Activated T-helper 1 cell treated with anti-CD3 and anti-CD28 coated beads, Interleukin-2, amount 50 U/mL, for 16 hours (primary cell): Measurements from ENCODE around the gene SLC23A3.

ENCODE experiments used
- DNase-seq, 2 donors: peaks; one replicate each; pipeline ENCODE4 v3.0.0-alpha.2; 2020; ENCODE audit warnings: low read depth in 1 of 2, low spot score in 1 of 2

Gene SLC23A3

GRCh38 chr2:219155054-219155644 is 14.7 kb downstream of the SLC23A3 start:
- DNase-seq: no peak

- no peak for DNase-seq
These were observed 20.2 kb downstream of the SLC23A3 start for GRCh38 chr2:219149667-219150066.

DNA sequence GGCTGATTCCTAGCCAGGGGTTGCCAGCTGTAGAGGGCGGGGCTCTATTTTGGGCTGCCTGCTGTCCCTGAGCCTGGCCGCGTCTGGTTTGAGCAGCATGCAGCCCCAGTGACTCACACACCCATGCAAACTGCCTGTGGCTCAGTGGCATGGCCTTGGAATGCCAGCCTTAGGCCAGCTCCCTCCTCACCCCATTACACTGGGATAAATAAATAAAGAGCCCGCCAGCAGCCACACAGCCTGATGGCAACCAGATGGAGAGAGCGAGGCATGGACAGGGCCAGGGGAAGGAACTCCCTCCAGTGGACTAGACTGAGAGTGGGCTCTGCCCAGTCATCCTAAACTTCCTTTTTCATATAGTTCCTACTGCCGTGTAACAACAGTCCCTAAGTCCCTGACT is 27.5 kb downstream of the SLC23A3 start:
- no peak for DNase-seq

GRCh38 chr2:219140722-219141121 is 29.1 kb downstream of the SLC23A3 start:
- no peak for DNase-seq

DNA sequence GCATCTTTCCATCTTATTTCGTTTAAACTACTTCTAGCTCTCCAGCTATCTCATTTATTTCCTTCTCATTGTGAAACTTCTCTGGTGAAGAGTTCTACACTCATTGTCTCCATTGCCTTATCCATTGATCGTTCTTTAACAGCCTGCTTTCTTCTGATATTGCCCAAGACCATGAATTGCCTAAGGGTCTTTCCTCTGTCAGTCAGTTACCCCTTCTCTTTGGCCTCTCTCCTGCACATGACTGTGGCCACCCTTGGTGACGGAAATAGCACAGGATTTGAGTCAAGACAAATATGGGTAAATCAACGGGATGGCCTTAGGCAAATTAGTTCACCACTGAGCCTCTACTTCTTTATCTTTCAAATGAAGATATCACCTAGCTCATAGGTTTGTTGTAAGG is 35.9 kb downstream of the SLC23A3 start:
- DNase-seq: no peak

DNA sequence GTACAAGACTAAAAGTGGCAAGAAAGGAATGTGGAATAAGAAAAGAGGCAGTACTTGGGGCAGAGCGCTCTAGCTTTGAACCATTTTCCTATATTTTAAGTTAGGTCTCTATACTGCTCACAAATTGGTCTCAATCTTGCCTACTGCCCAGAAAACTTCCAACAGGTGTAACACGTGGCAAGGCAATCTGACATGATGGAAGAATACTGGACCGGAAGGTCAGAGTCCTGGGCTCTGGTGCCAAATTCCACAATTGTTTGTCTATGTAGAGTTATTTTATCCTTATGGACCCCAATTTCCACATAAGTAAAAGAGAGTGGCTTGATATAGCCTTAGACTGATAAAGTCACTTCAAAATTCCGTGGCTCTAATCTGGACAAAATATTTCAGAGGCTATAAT is 38.1 kb downstream of the SLC23A3 start:
- DNase-seq: no peak

DNA sequence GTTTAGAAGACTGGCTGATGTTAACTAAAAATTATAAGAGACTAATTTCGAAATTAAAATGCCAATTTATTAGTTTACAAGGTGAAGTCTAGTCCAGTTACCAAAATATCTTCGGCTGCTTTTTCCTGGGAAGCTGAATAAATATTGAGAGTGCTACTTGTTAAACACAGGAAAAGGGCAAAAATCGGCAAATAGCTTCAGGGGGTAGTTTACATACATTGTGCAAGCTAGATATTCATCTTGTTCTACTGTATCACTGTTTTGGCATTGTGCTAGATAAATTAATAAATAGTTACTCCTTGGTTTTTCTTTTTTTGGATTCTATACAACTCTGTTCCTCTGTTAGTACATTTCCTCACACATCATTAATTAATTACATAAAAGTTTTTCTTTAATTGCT is 38.5 kb downstream of the SLC23A3 start:
- no peak for DNase-seq

DNA sequence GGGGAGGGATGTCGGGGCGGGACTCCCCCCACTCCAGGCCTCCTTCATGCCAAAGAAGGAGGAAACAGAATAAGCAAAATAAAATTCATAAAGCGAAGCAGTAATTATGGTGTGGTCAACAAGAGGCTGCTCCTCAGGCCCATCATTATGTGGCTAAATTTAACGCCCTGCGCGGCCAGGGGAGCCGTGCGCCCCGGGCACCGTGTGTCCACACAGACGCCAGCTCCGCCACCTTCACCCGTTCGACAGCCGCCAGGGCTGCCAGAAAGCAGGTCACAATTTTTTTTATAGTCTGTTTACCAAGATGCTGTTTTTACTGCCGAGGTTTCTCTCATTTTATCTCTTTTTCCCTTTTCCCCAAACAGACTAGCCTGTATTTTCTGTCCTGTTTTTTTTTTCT is 40.2 kb downstream of the SLC23A3 start:
- no peak for DNase-seq

DNA sequence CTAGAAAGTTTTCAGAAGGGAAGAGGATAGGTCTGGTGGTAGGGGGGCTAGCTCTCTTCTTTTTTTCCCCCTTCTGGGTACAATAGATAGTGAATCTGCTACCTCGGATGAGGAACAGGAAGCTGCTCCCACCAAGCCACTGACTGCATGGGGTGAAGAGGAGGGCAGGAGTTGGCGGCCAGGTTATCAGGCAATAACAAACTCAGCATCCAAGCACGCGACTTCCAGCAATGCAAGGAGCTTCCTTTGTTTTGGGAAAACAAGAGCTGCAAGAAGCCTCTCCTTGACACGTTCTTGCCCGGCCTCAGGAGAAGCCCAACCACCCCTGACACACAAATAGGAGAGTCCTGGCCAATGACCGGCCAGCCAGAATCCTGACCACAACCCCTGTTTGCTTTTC is 41.4 kb downstream of the SLC23A3 start:
- no peak for DNase-seq

DNA sequence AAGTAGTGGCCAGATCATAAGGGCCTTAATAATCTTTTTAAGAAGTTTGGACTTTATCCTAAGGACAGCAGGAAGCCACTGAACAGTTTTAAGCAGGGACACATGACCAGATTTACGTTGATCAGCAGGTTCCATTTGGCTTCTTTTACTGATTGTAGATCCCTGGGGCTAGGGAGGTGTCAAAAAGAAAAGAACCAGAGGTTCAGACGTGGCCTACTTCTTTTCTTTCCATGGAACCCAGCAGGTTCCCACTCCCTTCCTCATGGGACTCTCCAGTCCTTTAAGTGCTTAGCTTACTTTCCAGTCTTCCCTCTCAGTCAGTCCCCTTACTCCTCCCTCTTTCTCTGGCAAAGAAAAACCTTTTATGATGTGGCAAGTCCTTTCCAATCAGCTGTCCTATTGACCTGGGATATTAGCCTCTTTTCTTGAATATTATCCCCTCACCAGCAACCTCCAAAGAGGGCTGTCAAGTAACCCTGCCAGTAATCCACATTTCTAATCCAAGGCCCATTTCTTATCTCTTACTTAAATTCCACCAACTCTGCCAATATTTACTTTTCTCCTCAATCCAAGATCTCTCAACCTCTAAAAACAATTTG is 42.7 kb downstream of the SLC23A3 start:
- DNase-seq: no peak

GRCh38 chr2:219126555-219126954 is 43.3 kb downstream of the SLC23A3 start:
- DNase-seq: no peak

GRCh38 chr2:219125886-219126270 is 44.0 kb downstream of the SLC23A3 start:
- no peak for DNase-seq

GRCh38 chr2:219125225-219125885 is 44.5 kb downstream of the SLC23A3 start:
- DNase-seq: no peak

DNA sequence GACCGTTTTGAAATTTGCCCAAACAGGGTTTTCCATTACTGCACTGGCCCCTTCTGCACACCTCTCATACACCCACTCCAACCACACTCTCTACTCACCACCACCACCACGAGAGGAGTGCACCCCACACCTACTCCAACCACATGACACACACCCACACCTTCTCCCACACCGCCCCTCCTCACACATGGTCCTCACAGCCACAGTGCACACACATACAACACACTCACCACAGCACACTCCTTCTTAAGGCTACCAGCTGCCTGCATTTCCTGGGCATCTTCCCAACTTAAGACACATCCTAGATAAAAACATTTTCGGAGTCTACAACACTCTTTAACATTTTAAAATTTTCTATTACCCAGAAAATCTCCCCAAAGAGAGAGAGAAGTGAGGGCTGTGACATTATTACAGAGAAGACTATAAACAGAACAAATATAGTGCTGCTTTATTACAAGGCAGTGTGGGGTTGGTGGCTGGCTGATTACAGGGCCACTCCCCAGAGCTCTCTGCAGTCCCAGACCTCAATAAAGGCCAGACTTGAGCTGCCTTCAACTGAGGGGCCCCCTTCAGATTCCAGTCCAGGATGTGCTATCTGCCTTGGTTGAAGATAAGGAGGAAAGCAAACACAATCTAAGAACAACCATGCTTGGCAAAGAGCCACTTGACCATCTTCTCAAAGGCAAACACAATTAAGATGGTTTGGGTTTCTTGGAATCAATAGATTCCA is 45.3 kb downstream of the SLC23A3 start:
- no peak for DNase-seq

DNA sequence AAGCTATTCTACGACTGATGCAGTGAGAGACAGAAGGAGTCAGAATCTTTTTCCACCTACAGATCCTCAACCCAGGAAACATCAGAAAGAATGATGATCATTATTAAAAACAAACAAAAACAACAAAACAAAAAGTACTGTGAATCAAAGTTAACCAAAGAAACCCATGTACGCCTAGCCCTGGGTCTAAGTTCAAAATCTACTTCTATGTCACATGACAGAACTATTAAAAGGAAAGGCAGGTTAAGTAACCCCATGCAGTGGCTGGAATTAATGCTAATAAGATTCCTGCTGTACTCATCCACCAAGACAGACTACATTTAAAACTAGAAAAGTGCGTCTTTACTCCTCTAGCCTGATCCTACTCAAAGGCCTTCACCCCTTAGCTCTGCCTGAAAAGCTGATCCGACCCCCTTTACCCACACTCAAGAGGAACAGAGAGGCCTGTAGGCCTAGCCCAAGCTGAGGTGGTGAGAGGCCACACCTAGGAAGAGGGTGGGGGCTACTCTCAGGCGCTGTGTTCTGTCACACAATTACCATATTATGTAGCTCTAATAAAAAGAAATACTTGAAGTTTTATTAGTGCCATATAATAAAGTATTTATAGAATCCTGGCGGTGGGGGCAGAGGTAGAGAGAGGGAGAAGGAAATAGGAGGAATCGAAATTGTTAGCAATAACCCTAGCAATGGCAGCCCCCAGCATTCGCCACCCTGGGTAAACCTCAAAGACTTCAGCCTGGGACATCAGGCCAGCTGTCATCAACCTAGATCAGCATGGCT is 46.3 kb downstream of the SLC23A3 start:
- no peak for DNase-seq

- DNase-seq: no peak
These were observed 47.4 kb downstream of the SLC23A3 start for GRCh38 chr2:219122202-219122980.

DNA sequence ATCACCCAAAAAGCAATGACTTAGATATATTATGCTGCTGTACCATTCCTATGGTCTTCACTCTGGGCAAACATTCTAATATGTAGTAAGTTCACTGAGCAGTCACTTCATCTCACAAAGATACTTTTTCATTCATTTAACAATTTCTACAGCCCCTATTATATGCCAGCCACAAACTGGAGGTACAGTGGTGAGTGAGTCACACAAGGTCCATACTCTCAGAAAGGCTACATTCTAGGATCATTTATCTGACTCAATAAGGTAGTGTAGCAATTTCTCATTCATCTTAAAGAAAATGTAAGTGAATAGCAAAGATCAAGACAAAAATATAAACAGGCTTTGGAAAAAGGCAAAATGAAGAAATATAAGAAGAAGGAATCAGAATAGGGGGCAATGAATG is 49.7 kb downstream of the SLC23A3 start:
- no peak for DNase-seq

- DNase-seq: peak; percentile 20 to 25
These were observed 50.3 kb downstream of the SLC23A3 start for GRCh38 chr2:219119422-219120043.

DNA sequence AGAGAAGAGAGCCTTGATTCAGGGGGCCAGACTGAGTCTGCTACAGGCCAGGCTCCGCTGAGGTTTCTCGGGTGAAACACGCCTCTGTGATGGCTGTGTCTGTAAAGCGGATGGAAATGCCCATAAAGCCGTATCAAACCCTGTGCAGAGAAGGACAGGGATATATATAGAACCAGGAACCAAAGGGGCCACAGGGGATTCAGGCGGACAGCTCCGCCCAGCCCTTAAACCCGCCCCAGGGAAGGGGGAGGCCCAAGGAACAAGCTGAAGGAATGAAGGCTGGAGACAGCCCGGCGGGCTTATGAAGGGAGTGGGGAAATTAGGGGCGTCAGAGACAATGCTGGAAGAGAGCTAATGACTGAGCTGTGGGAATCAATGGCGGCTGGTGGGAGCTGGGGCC is 51.3 kb downstream of the SLC23A3 start:
- DNase-seq: no peak
